Activated CD4-positive, alpha-beta T cell treated with anti-CD3 and anti-CD28 coated beads for 36 hours (primary cell): Measurements from ENCODE around the gene IDI2. TPM values are rescaled to one million over a fixed set of nuclear protein-coding genes. Genes with fewer than 3 reads are reported as not detected.
"Not testable (repeated sequence)": the region's sequence is repeated elsewhere in the genome, so short reads cannot be mapped to it uniquely, and the experiment has no call there.

Experiments used
- ATAC-seq: fragments of 200-7000 bp; cut with Tn5 transposase; one replicate; pipeline ENCODE4 v1.10.0; 2021; ENCODE audit warnings: mild to moderate bottlenecking, moderate library complexity
- CTCF ChIA-PET: fragments of 350-600 bp; sonication (Branson Sonifier 250); formaldehyde crosslinking; loops from one replicate; lab custom pipeline; 2021; ENCODE audit warnings: antibody characterized with exemption; lab: Charles Lee
- POLR2A ChIA-PET: fragments of 350-600 bp; sonication (Branson Sonifier 250); formaldehyde crosslinking; loops from one replicate; lab custom pipeline; 2021; ENCODE audit warnings: antibody characterized with exemption, inconsistent platforms; lab: Charles Lee
- DNase-seq: peaks from one replicate; pipeline ENCODE4 v3.0.0-alpha.2; 2020
- H3K27ac Mint-ChIP-seq: one replicate; pipeline ENCODE4 v1.8.0; 2021; ENCODE audit warnings: mixed read lengths
- H3K27me3 Mint-ChIP-seq: one replicate; pipeline ENCODE4 v1.8.0; 2021; ENCODE audit warnings: mixed read lengths
- H3K36me3 Mint-ChIP-seq: one replicate; pipeline ENCODE4 v1.8.0; 2021; ENCODE audit warnings: low read depth, mixed read lengths
- H3K4me1 Mint-ChIP-seq: one replicate; pipeline ENCODE4 v1.8.0; 2021; ENCODE audit warnings: mixed read lengths
- H3K4me3 Mint-ChIP-seq: one replicate; pipeline ENCODE4 v1.8.0; 2021; ENCODE audit warnings: mild to moderate bottlenecking, moderate library complexity, mixed read lengths
- H3K9me3 Mint-ChIP-seq: one replicate; pipeline ENCODE4 v1.8.0; 2021; ENCODE audit warnings: low read depth, mixed read lengths
- intact Hi-C, 2 experiments: fragments of 100-400 bp; cut with DNase I in 1 of 2; cut with micrococcal nuclease in 1 of 2; formaldehyde crosslinking; loops; one replicate each; pipeline versions ENCODE4 v1.14.2 to v1.15.1; 2022 to 2024; cut with DNase I, micrococcal nuclease
- total RNA-seq, 2 experiments: library from RNA; stranded (reverse); gene quantifications; one replicate each; pipeline ENCODE4 v1.2.3, GENCODE V29; 2021

IDI2 gene
- total RNA-seq, 2 experiments from 2014 or later = not detected

GRCh38 chr10:1047937-1048336 is 22.3 kb upstream of the IDI2 start:
- Mint-ChIP-seq H3K9me3 (no peaks in the 10 kb centered on the region), H3K4me3 (peak overlapping the region; percentile 98), H3K27me3 (no peaks in the 10 kb centered on the region), H3K27ac (peak overlapping the region; percentile 96), H3K4me1 (peaks cover 64% of the 10 kb centered on the region), H3K36me3 (peaks cover 64% of the 10 kb centered on the region)
- CTCF ChIA-PET = interaction anchor here (1.5 kb wide), 1 partner anchor 12 kb away, joined by 5 read pairs; no protein-coding TSS in a partner anchor
- no peak for ATAC-seq
- peak; percentile 50 for DNase-seq
- intact Hi-C loops = loop anchor here (1.0 to 2.0 kb wide), 3 partner anchors 8 to 913 kb away; partner anchors contain the start of genes LARP4B (in 1 of the 2), WDR37 (in 1 of the 2) and ZMYND11 (in 1 of the 2)
- POLR2A ChIA-PET = interaction anchor here (0.5 to 1.8 kb wide), 4 partner anchors 8 to 579 kb away, joined by 3 to 8 read pairs (median 4); partner anchors contain the start of gene GTPBP4

GRCh38 chr10:1045415-1045814 is 19.8 kb upstream of the IDI2 start:
- Mint-ChIP-seq H3K4me1 (peaks cover 43% of the 10 kb centered on the region), H3K27ac (peak overlapping the region; percentile 97)
- POLR2A ChIA-PET = interaction anchor here (1.5 kb wide), 1 partner anchor 8 kb away, joined by 4 read pairs; no protein-coding TSS in a partner anchor

GRCh38 chr10:1044964-1045363 is 19.3 kb upstream of the IDI2 start:
- DNase-seq = no peak
- Mint-ChIP-seq H3K27ac (peak overlapping the region; percentile 97), H3K4me1 (peaks cover 40% of the 10 kb centered on the region), H3K4me3 (peak overlapping the region; percentile 72), H3K27me3 (no peaks in the 10 kb centered on the region), H3K36me3 (peaks cover 60% of the 10 kb centered on the region), H3K9me3 (no peaks in the 10 kb centered on the region)
- ChIA-PET CTCF (no interaction called here), POLR2A (interaction anchor here (1.5 kb wide), 1 partner anchor 8 kb away, joined by 4 read pairs; no protein-coding TSS in a partner anchor)
- intact Hi-C loops = no loop called here
- ATAC-seq = no peak

More at GRCh38 chr10:1045415-1045814, 19.8 kb upstream of the IDI2 start:
- CTCF ChIA-PET = no interaction called here
- ATAC-seq (no peak), DNase-seq (no peak)
- Mint-ChIP-seq H3K36me3 (peaks cover 58% of the 10 kb centered on the region), H3K9me3 (no peaks in the 10 kb centered on the region), H3K4me3 (peak overlapping the region; percentile 72), H3K27me3 (no peaks in the 10 kb centered on the region)
- intact Hi-C loops = no loop called here

GRCh38 chr10:1044146-1044545 is 18.5 kb upstream of the IDI2 start:
- CTCF ChIA-PET = no interaction called here
- H3K36me3 Mint-ChIP-seq = peaks cover 57% of the 10 kb centered on the region

GRCh38 chr10:1043532-1043995 is 17.9 kb upstream of the IDI2 start:
- peaks cover 55% of the 10 kb centered on the region for H3K36me3 Mint-ChIP-seq
- peak; percentile 48 for ATAC-seq

More at GRCh38 chr10:1044146-1044545, 18.5 kb upstream of the IDI2 start:
- peak overlapping the region; percentile 97 for H3K27ac Mint-ChIP-seq
- DNase-seq (no peak), ATAC-seq (no peak)
- POLR2A ChIA-PET = interaction anchor here (1.5 kb wide), 1 partner anchor 9 kb away, joined by 4 read pairs; no protein-coding TSS in a partner anchor
- no peaks in the 10 kb centered on the region for H3K27me3 Mint-ChIP-seq
- H3K9me3 Mint-ChIP-seq = no peaks in the 10 kb centered on the region
- intact Hi-C loops = no loop called here
- H3K4me3 Mint-ChIP-seq = peak overlapping the region; percentile 72
- peaks cover 40% of the 10 kb centered on the region for H3K4me1 Mint-ChIP-seq

GRCh38 chr10:1041514-1041913 is 15.9 kb upstream of the IDI2 start:
- H3K36me3 Mint-ChIP-seq = peaks cover 51% of the 10 kb centered on the region
- H3K27ac Mint-ChIP-seq = no peak overlapping the region
- CTCF ChIA-PET = interaction anchor here (1.1 kb wide), 1 partner anchor 25 kb away, joined by 3 read pairs; no protein-coding TSS in a partner anchor
- intact Hi-C loops = no loop called here
- POLR2A ChIA-PET = interaction anchor here (0.6 kb wide), 1 partner anchor 78 kb away, joined by 4 read pairs; no protein-coding TSS in a partner anchor
- DNase-seq = no peak
- no peaks in the 10 kb centered on the region for H3K9me3 Mint-ChIP-seq
- H3K4me3 Mint-ChIP-seq = no peak overlapping the region
- ATAC-seq = no peak
- H3K4me1 Mint-ChIP-seq = peaks cover 41% of the 10 kb centered on the region
- H3K27me3 Mint-ChIP-seq = no peaks in the 10 kb centered on the region

More at GRCh38 chr10:1043532-1043995, 17.9 kb upstream of the IDI2 start:
- ChIA-PET POLR2A (no interaction called here), CTCF (no interaction called here)
- Mint-ChIP-seq H3K27me3 (no peaks in the 10 kb centered on the region), H3K4me3 (peak overlapping the region; percentile 72), H3K9me3 (no peaks in the 10 kb centered on the region), H3K27ac (peak overlapping the region; percentile 97), H3K4me1 (peaks cover 40% of the 10 kb centered on the region)
- peak; percentile 39 for DNase-seq
- intact Hi-C loops = no loop called here

- H3K4me3 Mint-ChIP-seq = no peak overlapping the region
- no peak for DNase-seq
- peaks cover 44% of the 10 kb centered on the region for H3K36me3 Mint-ChIP-seq
- no peak overlapping the region for H3K27ac Mint-ChIP-seq
- H3K9me3 Mint-ChIP-seq = no peaks in the 10 kb centered on the region
- ChIA-PET POLR2A (no interaction called here), CTCF (no interaction called here)
- peaks cover 37% of the 10 kb centered on the region for H3K4me1 Mint-ChIP-seq
- H3K27me3 Mint-ChIP-seq = no peaks in the 10 kb centered on the region
- no peak for ATAC-seq
- intact Hi-C loops = no loop called here
Observed at GRCh38 chr10:1040133-1040532, 14.5 kb upstream of the IDI2 start.

GRCh38 chr10:1038769-1039168 is 13.1 kb upstream of the IDI2 start:
- H3K27ac Mint-ChIP-seq, CTCF ChIA-PET, DNase-seq, POLR2A ChIA-PET, H3K9me3 Mint-ChIP-seq, H3K4me3 Mint-ChIP-seq, ATAC-seq, H3K27me3 Mint-ChIP-seq, intact Hi-C loops: not testable (repeated sequence)
- H3K36me3 Mint-ChIP-seq = peaks cover 32% of the 10 kb centered on the region
- H3K4me1 Mint-ChIP-seq = peaks cover 23% of the 10 kb centered on the region

GRCh38 chr10:1037098-1037497 is 11.4 kb upstream of the IDI2 start:
- POLR2A ChIA-PET = no interaction called here
- H3K36me3 Mint-ChIP-seq = peaks cover 21% of the 10 kb centered on the region
- no peak overlapping the region for H3K4me3 Mint-ChIP-seq
- no peaks in the 10 kb centered on the region for H3K27me3 Mint-ChIP-seq
- H3K9me3 Mint-ChIP-seq = no peaks in the 10 kb centered on the region
- intact Hi-C loops = no loop called here
- CTCF ChIA-PET = interaction anchor here (0.7 to 2.2 kb wide), 4 partner anchors 11 to 73 kb away, joined by 3 to 5 read pairs (median 3); partner anchors contain the start of gene IDI1
- H3K27ac Mint-ChIP-seq = peak overlapping the region; percentile 22
- peaks cover 13% of the 10 kb centered on the region for H3K4me1 Mint-ChIP-seq
- DNase-seq = no peak
- no peak for ATAC-seq

- peaks cover 13% of the 10 kb centered on the region for H3K4me1 Mint-ChIP-seq
- intact Hi-C loops = no loop called here
- H3K4me3 Mint-ChIP-seq = no peak overlapping the region
- DNase-seq (peak; percentile 69), ATAC-seq (peak; percentile 97)
- POLR2A ChIA-PET = interaction anchor here (0.7 to 1.5 kb wide), 2 partner anchors 13 to 24 kb away, joined by 3 to 4 read pairs; partner anchors contain the start of gene IDI1
- no peak overlapping the region for H3K27ac Mint-ChIP-seq
- peaks cover 20% of the 10 kb centered on the region for H3K36me3 Mint-ChIP-seq
- H3K27me3 Mint-ChIP-seq = no peaks in the 10 kb centered on the region
- CTCF ChIA-PET = interaction anchor here (0.7 to 2.2 kb wide), 3 partner anchors 12 to 74 kb away, joined by 3 to 5 read pairs (median 3); partner anchors contain the start of gene IDI1
- H3K9me3 Mint-ChIP-seq = no peaks in the 10 kb centered on the region
Observed at GRCh38 chr10:1036341-1036791, 10.7 kb upstream of the IDI2 start.

GRCh38 chr10:1035201-1035600 is 9.5 kb upstream of the IDI2 start:
- no peaks in the 10 kb centered on the region for H3K9me3 Mint-ChIP-seq
- H3K4me3 Mint-ChIP-seq = no peak overlapping the region
- intact Hi-C loops = no loop called here
- peaks cover 12% of the 10 kb centered on the region for H3K36me3 Mint-ChIP-seq
- H3K27ac Mint-ChIP-seq = peak overlapping the region; percentile 47
- H3K4me1 Mint-ChIP-seq = peaks cover 13% of the 10 kb centered on the region
- CTCF ChIA-PET = interaction anchor here (2.2 kb wide), 1 partner anchor 13 kb away, joined by 5 read pairs; the partner anchor contains the start of gene IDI1
- DNase-seq (no peak), ATAC-seq (no peak)
- H3K27me3 Mint-ChIP-seq = no peaks in the 10 kb centered on the region
- POLR2A ChIA-PET = interaction anchor here (0.6 to 1.5 kb wide), 2 partner anchors 14 to 564 kb away, joined by 4 to 5 read pairs; partner anchors contain the start of gene IDI1
